MM.1S (cell line): Measurements from ENCODE around the gene LAMA3.

ENCODE experiments used
- EZH2 ChIP-seq: fragments of 300-600 bp; sonication (generic); optimal IDR thresholded peaks from 2 replicates; pipeline ENCODE3; 2017; ENCODE audit warnings: low read depth, mild to moderate bottlenecking, antibody characterized with exemption, low read length, mixed read lengths
- EZH2phosphoT487 ChIP-seq: fragments of 300-600 bp; sonication (generic); IDR thresholded peaks from 2 replicates; pipeline ENCODE4 v1.6.1; 2018; ENCODE audit warnings: antibody characterized with exemption, low read length
- TF ChIP-seq, protein P1 (sequence below): fragments of 300-600 bp; sonication (generic); IDR thresholded peaks from 2 replicates; pipeline ENCODE4 v1.5.1; 2016; ENCODE audit warnings: antibody characterized with exemption, low read length, mixed read lengths

- TF ChIP-seq, protein P1, sequence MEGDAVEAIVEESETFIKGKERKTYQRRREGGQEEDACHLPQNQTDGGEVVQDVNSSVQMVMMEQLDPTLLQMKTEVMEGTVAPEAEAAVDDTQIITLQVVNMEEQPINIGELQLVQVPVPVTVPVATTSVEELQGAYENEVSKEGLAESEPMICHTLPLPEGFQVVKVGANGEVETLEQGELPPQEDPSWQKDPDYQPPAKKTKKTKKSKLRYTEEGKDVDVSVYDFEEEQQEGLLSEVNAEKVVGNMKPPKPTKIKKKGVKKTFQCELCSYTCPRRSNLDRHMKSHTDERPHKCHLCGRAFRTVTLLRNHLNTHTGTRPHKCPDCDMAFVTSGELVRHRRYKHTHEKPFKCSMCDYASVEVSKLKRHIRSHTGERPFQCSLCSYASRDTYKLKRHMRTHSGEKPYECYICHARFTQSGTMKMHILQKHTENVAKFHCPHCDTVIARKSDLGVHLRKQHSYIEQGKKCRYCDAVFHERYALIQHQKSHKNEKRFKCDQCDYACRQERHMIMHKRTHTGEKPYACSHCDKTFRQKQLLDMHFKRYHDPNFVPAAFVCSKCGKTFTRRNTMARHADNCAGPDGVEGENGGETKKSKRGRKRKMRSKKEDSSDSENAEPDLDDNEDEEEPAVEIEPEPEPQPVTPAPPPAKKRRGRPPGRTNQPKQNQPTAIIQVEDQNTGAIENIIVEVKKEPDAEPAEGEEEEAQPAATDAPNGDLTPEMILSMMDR, result no peak
- TF ChIP-seq EZH2 (no peak), EZH2phosphoT487 (no peak)
These were observed 243.3 kb downstream of the LAMA3 start for GRCh38 chr18:23932385-23933067.
